ENCODE results near the gene TNFRSF1B.
"Not testable (repeated sequence)": the region's sequence is repeated elsewhere in the genome, so short reads cannot be mapped to it uniquely, and the experiment has no call there.

Gene TNFRSF1B

DNA sequence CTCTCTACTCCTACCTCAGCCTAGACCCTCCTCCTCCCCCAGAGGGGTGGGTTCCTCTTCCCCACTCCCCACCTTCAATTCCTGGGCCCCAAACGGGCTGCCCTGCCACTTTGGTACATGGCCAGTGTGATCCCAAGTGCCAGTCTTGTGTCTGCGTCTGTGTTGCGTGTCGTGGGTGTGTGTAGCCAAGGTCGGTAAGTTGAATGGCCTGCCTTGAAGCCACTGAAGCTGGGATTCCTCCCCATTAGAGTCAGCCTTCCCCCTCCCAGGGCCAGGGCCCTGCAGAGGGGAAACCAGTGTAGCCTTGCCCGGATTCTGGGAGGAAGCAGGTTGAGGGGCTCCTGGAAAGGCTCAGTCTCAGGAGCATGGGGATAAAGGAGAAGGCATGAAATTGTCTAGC is 41.5 kb downstream of the TNFRSF1B start:
- no peak for DNase-seq (ENCODE audit: low read depth)
- H3K4me3 ChIP-seq (replicated peaks; ENCODE audit: low read depth, low read length), result no peak overlapping the region
- no peak for TF ChIP-seq CTCF (IDR thresholded peaks at IDR 0.05; ENCODE audit: low read length, missing control alignments)

- DNase-seq (ENCODE audit: low read depth), result peak; percentile 83
- H3K4me3 ChIP-seq (replicated peaks; ENCODE audit: low read depth, low read length), result no peak overlapping the region
- TF ChIP-seq CTCF (IDR thresholded peaks at IDR 0.05; ENCODE audit: low read length, missing control alignments), result peak; percentile 86
Observed at GRCh38 chr1:12208764-12209494, 42.1 kb downstream of the TNFRSF1B start.

GRCh38 chr1:12209495-12209832 is 42.7 kb downstream of the TNFRSF1B start:
- no peak for DNase-seq (ENCODE audit: low read depth)
- no peak overlapping the region for H3K4me3 ChIP-seq (replicated peaks; ENCODE audit: low read depth, low read length)
- TF ChIP-seq CTCF (IDR thresholded peaks at IDR 0.05; ENCODE audit: low read length, missing control alignments), result no peak

DNA sequence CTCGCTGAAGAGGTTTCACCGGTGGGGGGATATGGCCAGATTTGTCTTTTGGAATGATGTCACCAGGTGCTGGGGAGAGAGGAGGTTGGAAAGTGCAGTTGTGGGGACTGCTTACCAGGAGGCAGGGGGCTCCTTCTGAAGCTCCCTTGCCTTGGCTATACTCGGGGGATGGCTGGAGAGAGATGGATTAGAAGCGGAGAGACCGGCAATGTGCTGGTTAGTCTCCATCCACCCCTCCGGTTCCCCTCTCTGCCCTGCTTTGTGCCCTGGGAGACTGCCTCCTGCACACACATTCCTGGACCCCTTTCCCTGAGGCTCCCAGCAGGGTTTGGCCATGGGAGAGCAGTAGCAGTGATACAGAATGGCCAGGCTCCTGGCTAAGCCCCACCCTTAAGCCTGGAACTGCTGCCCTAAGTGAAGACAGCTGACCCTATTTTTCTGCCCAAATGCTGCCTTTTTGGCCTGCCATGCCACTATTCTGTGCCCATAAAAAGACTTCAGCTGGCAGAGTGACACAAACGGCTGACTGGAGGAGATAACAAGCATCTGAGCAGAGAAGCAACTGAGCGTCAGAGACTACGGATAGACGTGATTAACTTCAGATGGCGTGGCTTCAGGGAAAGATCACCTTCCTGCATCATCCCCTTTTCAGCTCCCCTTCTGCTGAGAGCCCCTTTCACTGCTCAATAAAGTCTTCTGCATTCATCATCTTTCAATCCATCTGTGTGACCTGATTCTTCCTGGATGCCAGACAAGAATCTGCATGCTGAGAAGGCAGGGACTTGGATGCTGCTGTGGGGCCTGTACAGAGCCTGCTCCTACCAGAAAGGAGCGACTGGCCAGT is 48.5 kb downstream of the TNFRSF1B start:
- no peak for TF ChIP-seq CTCF (IDR thresholded peaks at IDR 0.05; ENCODE audit: low read length, missing control alignments)
- DNase-seq (ENCODE audit: low read depth), result no peak
- H3K4me3 ChIP-seq (replicated peaks; ENCODE audit: low read depth, low read length), result no peak overlapping the region

GRCh38 chr1:12219800-12220199 is 53.0 kb downstream of the TNFRSF1B start:
- TF ChIP-seq CTCF (IDR thresholded peaks at IDR 0.05; ENCODE audit: low read length, missing control alignments), result no peak
- H3K4me3 ChIP-seq (replicated peaks; ENCODE audit: low read depth, low read length), result no peak overlapping the region
- DNase-seq (ENCODE audit: low read depth), result no peak

- no peak for TF ChIP-seq CTCF (IDR thresholded peaks at IDR 0.05; ENCODE audit: low read length, missing control alignments)
- DNase-seq (ENCODE audit: low read depth), result peak; percentile 8
Observed at GRCh38 chr1:12220890-12221289, 54.1 kb downstream of the TNFRSF1B start.

GRCh38 chr1:12222700-12223099 is 55.9 kb downstream of the TNFRSF1B start:
- not testable (repeated sequence) for DNase-seq (ENCODE audit: low read depth); H3K4me3 ChIP-seq (replicated peaks; ENCODE audit: low read depth, low read length)

More at GRCh38 chr1:12220890-12221289, 54.1 kb downstream of the TNFRSF1B start:
- H3K4me3 ChIP-seq (replicated peaks; ENCODE audit: low read depth, low read length), result no peak overlapping the region

GRCh38 chr1:12224092-12224491 is 57.3 kb downstream of the TNFRSF1B start:
- DNase-seq (ENCODE audit: low read depth); H3K4me3 ChIP-seq (replicated peaks; ENCODE audit: low read depth, low read length): not testable (repeated sequence)
